ENCODE data around the gene S100A14.
"Not testable (repeated sequence)": the region's sequence is repeated elsewhere in the genome, so short reads cannot be mapped to it uniquely, and the experiment has no call there.

The S100A14 gene

GRCh38 chr1:153597206-153597605 is 18.9 kb downstream of the S100A14 start:
- DNase-seq (ENCODE audit: low read depth), result no peak
- no peak overlapping the region for H3K4me3 ChIP-seq (ENCODE audit: low read depth, low read length)
- TF ChIP-seq, protein P1, sequence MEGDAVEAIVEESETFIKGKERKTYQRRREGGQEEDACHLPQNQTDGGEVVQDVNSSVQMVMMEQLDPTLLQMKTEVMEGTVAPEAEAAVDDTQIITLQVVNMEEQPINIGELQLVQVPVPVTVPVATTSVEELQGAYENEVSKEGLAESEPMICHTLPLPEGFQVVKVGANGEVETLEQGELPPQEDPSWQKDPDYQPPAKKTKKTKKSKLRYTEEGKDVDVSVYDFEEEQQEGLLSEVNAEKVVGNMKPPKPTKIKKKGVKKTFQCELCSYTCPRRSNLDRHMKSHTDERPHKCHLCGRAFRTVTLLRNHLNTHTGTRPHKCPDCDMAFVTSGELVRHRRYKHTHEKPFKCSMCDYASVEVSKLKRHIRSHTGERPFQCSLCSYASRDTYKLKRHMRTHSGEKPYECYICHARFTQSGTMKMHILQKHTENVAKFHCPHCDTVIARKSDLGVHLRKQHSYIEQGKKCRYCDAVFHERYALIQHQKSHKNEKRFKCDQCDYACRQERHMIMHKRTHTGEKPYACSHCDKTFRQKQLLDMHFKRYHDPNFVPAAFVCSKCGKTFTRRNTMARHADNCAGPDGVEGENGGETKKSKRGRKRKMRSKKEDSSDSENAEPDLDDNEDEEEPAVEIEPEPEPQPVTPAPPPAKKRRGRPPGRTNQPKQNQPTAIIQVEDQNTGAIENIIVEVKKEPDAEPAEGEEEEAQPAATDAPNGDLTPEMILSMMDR (IDR thresholded peaks at IDR 0.05; ENCODE audit: low read depth, low read length, missing control alignments), result no peak

DNA sequence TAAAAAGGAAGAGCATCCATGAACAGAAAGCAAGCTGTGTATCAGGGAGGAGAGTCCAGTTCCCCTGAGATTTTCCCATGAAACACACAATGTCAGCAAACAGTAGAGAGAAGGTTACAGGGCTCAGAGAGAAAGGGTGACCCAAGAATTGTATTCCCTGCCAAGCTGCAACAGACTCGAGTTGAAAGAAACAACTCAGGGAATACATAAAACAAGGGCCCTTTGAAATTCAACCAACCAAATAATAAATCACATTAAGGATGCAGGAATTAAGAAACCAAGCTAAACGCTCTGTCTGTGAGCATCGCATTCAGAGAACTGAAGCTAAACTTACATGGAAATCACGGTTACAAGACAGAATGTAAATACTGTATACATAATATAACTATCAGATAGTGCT is 23.4 kb downstream of the S100A14 start:
- H3K4me3 ChIP-seq (ENCODE audit: low read depth, low read length), result no peak overlapping the region
- TF ChIP-seq, protein P1 (IDR thresholded peaks at IDR 0.05; ENCODE audit: low read depth, low read length, missing control alignments), result no peak
- no peak for DNase-seq (ENCODE audit: low read depth)

DNA sequence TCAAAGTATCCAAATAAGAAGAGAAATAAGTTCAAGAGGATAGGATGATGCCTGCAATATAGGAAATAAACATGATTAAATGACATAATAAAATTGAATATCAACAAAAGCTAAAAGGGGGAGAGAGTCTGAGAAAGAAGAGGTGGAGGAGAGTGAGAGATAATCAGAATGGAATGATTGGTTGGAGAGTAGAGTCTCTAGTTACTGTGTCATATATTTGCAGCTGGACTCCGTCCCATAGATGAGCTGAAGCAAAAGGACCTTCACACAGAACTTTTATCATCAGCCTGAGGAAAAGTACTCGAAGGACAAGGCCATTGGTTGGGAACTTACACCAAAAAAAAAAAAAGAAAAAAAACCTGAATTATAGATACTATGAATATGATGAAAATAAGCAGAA is 27.6 kb downstream of the S100A14 start:
- no peak overlapping the region for H3K4me3 ChIP-seq (ENCODE audit: low read depth, low read length)
- TF ChIP-seq, protein P1 (IDR thresholded peaks at IDR 0.05; ENCODE audit: low read depth, low read length, missing control alignments), result no peak
- no peak for DNase-seq (ENCODE audit: low read depth)

DNA sequence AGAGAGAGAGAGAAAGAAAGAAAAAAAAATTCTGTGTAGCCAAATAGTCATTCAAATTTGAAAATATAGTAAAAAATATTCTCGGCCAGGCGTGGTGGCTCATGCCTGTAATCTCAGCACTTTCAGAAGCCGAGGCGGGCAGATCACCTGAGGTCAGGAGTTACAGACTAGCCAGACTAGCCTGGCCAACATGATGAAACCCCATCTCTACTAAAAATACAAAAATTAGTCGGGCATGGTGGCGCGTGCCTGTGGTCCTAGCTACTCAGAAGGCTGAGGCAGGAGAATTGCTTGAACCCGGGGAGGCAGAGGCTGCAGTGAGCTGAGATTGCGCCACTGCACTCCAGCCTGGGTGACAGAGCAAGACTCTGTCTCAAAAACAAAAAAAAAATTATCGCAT is 28.1 kb downstream of the S100A14 start:
- not testable (repeated sequence) for DNase-seq (ENCODE audit: low read depth); H3K4me3 ChIP-seq (ENCODE audit: low read depth, low read length)

DNA sequence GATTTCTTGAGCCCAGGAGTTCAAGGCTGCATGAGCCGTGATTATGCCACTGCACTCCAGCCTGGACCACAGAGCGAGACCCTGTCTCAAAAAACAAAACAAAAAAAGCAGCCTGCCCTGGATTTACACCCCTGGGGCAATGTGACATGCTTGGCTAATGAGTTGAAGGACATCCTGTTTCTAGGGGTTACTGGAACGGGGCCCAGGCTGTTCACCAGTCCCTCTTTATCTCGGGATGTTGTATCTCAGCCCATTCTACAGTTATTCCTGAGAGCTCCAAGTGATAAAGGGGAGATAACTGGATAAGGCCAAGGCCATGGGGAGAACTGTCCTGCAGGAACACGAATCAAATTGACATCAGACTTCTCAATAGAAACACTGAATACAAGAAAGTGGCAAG is 28.8 kb downstream of the S100A14 start:
- no peak overlapping the region for H3K4me3 ChIP-seq (ENCODE audit: low read depth, low read length)
- TF ChIP-seq, protein P1 (IDR thresholded peaks at IDR 0.05; ENCODE audit: low read depth, low read length, missing control alignments), result no peak
- no peak for DNase-seq (ENCODE audit: low read depth)

GRCh38 chr1:153586347-153586746 is 29.8 kb downstream of the S100A14 start:
- DNase-seq (ENCODE audit: low read depth), result no peak
- H3K4me3 ChIP-seq (ENCODE audit: low read depth, low read length), result no peak overlapping the region
- TF ChIP-seq, protein P1 (IDR thresholded peaks at IDR 0.05; ENCODE audit: low read depth, low read length, missing control alignments), result no peak

DNA sequence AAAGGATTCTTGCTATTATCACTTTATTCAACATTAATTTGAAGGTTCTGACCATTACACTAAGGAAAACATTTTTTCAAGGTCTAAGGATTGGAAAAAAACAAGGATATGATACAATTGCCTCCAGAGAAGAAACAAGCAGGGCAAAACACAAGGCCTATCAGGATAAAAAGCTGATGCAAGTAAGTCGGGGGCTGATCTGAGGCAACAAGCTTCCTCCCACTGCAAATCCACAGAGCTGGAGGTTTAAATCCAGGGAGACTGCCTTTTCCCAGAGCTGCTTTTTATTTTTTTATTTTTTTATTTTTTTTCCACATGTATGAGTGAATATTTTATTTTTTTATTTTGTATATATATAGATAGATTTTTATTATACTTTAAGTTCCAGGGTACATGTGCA is 31.1 kb downstream of the S100A14 start:
- TF ChIP-seq, protein P1 (IDR thresholded peaks at IDR 0.05; ENCODE audit: low read depth, low read length, missing control alignments), result no peak
- no peak overlapping the region for H3K4me3 ChIP-seq (ENCODE audit: low read depth, low read length)
- DNase-seq (ENCODE audit: low read depth), result no peak

DNA sequence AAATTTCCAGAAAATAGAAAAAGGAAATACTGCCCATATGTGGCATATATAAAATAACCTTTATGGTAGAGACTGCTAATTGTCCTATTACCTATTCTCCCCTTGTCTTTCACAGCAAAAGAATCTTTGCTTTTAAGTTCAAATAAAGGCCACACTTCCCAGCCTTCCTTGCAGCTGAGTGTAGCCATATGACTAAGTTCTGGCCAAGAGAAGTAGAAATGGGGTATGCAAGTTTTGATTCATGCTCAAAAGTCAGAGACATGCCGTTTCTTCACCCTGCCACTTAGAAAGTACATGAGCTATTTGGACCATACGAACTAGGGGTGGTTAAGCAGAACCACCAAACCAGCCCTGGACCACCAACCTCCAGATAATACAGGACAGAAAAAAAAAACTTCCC is 32.1 kb downstream of the S100A14 start:
- no peak overlapping the region for H3K4me3 ChIP-seq (ENCODE audit: low read depth, low read length)
- DNase-seq (ENCODE audit: low read depth), result no peak
- TF ChIP-seq, protein P1 (IDR thresholded peaks at IDR 0.05; ENCODE audit: low read depth, low read length, missing control alignments), result no peak

DNA sequence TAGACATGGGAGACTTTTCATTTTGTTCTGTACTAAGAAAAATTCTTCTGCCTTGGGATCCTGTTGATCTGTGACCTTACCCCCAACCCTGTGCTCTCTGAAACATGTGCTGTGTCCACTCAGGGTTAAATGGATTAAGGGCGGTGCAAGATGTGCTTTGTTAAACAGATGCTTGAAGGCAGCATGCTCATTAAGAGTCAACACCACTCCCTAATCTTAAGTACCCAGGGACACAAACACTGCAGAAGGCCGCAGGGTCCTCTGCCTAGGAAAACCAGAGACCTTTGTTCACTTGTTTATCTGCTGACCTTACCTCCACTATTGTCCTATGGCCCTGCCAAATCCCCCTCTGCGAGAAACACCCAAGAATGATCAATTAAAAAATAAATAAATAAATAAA is 32.6 kb downstream of the S100A14 start:
- not testable (repeated sequence) for H3K4me3 ChIP-seq (ENCODE audit: low read depth, low read length); DNase-seq (ENCODE audit: low read depth)

GRCh38 chr1:153582836-153583235 is 33.3 kb downstream of the S100A14 start:
- not testable (repeated sequence) for DNase-seq (ENCODE audit: low read depth); H3K4me3 ChIP-seq (ENCODE audit: low read depth, low read length)

Data from GM12864 (cell line).